ENCODE measurements around the gene ITPR3. TPM values are rescaled to one million over a fixed set of nuclear protein-coding genes. Genes with fewer than 3 reads are reported as not detected.

Gene ITPR3
- total RNA-seq, 4 donors from 2014 or later = 13.8 to 23.5 (median 19.6) TPM

GRCh38 chr6:33627876-33628275 is 6.8 kb downstream of the ITPR3 start:
- TF ChIP-seq, protein P1, sequence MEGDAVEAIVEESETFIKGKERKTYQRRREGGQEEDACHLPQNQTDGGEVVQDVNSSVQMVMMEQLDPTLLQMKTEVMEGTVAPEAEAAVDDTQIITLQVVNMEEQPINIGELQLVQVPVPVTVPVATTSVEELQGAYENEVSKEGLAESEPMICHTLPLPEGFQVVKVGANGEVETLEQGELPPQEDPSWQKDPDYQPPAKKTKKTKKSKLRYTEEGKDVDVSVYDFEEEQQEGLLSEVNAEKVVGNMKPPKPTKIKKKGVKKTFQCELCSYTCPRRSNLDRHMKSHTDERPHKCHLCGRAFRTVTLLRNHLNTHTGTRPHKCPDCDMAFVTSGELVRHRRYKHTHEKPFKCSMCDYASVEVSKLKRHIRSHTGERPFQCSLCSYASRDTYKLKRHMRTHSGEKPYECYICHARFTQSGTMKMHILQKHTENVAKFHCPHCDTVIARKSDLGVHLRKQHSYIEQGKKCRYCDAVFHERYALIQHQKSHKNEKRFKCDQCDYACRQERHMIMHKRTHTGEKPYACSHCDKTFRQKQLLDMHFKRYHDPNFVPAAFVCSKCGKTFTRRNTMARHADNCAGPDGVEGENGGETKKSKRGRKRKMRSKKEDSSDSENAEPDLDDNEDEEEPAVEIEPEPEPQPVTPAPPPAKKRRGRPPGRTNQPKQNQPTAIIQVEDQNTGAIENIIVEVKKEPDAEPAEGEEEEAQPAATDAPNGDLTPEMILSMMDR (IDR thresholded peaks at IDR 0.05; ENCODE audit: low read depth) = no peak

DNA sequence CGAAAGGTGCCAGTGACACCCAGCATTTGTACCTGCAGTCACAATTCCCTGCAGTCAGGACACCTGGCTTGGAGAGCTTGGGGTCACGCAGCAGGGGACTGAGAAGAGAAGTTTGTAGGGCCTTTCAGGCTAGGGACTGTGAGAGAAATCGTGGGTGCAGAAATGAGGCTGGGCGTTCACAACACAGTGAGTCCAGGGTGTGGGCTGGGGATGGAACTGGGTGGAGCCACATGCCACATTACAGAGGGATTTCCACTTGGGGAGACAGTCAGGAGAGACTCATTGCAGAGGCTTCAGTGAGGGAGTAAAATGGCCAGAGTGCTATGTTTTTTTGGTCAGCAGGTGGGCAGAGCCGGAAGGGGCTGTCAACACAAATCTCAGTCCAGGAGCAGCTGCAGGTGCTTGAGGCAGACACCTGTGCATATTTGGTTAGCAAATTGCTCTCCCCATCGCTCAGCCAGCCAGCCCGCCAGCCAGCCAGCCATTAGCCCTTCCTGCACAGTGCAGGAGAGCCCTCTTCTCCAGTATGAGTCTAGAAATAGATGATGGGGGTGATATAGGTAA is 7.4 kb downstream of the ITPR3 start:
- TF ChIP-seq, protein P1 (IDR thresholded peaks at IDR 0.05; ENCODE audit: low read depth) = no peak

DNA sequence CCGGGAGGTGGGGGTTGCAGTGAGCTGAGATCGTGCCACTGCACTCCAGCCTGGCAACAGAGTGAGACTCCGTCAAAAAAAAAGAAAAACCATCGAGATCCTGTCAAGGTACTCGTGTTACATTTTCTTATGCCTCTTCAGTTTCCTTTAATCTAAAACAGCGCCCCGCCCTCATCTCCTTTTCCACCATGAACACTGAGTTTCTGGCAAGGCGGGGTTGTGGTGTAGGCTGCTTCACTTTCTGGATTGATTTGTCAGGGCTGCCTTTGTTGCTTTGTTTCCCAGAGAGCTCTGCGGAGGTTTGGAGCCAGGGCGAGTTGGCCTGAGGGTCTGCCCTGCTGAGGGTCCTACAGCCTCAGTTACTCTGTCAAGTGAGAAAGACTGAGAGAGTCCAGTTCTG is 8.9 kb downstream of the ITPR3 start:
- TF ChIP-seq, protein P1 (IDR thresholded peaks at IDR 0.05; ENCODE audit: low read depth) = no peak

DNA sequence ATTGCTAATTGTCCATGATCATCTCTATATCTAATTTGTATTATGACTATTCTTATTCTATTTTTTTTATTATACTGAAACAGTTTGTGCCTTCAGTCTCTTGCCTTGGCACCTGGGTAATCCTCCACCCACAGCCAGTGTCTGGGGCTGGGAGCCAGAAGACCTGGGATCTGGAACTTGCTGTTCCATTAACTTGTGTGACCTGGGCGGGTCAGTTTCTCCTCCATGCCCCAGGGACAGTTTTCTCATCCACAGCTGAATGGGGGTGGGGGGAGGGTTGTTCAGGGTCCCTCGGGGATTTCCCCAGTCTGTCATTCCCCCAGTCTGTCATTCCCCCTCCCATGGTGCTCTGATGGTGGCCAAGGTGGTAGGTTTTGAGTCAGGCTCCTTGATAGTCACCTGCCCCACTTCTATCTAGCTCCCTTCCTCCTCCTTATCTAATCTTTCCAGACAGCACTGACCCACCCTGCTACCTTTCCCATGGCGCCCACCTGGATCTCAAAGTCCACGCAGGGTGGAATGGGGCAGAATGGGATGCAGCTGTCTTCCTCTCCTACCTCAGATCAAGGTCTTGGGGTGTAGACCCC is 10.9 kb downstream of the ITPR3 start:
- TF ChIP-seq, protein P1 (IDR thresholded peaks at IDR 0.05; ENCODE audit: low read depth) = no peak

DNA sequence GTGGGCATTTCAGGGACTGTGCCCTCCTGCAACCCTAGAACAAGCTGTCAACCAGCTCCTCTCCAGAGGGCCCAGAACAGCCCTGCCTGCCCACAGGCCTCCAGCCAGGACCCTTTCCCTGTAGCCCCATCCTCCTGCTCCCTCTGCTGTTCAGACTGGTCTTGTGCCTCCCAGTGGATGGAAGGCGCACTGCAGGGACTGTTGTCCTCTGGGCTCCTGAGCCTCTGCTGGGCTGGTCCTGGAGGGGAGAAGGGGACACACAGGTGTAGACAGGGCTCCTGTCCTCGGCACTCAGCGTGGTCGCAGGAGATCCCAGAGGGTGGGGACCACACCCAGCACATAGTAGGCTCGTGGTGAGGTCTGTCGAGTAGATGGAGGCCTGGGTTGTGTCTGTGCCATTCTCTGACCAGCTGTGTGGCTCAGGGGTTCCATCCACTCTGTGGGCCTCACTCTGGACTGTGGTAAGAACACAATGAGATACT is 11.5 kb downstream of the ITPR3 start:
- TF ChIP-seq, protein P1 (IDR thresholded peaks at IDR 0.05; ENCODE audit: low read depth) = no peak

DNA sequence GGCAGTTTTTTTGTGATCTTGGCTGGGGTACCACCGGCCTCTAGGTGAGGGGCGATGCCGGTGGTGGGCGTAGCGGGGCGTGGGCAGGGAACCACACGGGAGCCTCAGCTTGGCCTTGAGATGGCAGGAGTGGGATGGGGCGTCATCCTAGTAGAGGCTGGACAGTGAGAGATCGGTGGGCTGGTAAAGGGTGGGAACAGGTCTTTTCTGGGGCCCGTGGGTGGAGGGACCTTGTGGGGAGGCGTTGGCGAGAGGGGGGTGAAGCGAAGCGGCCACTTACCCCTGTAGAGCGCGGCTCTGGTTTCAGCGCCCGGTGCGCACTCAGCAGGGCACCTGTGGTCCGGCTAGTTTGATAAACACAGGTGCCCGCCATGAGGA is 12.0 kb downstream of the ITPR3 start:
- TF ChIP-seq, protein P1 (IDR thresholded peaks at IDR 0.05; ENCODE audit: low read depth) = no peak

- TF ChIP-seq, protein P1 (IDR thresholded peaks at IDR 0.05; ENCODE audit: low read depth) = no peak
Observed at GRCh38 chr6:33633462-33634158, 12.5 kb downstream of the ITPR3 start.
